Ishikawa (cell line): ENCODE data around the gene USP9Y.

Experiments
- CEBPB ChIP-seq: IDR thresholded peaks from 2 replicates; pipeline ENCODE4 v1.6.1; 2012
- CREB1 ChIP-seq: IDR thresholded peaks from 2 replicates; pipeline ENCODE4 v1.6.1; 2012; ENCODE audit warnings: low read depth
- EGR1 ChIP-seq: IDR thresholded peaks from 2 replicates; pipeline ENCODE4 v1.6.1; 2012
- EP300 ChIP-seq: IDR thresholded peaks from 2 replicates; pipeline ENCODE4 v1.6.1; 2012; ENCODE audit warnings: borderline replicate concordance
- FOXM1 ChIP-seq: IDR thresholded peaks from 2 replicates; pipeline ENCODE4 v1.6.1; 2012; ENCODE audit warnings: low read depth, borderline replicate concordance
- MAX ChIP-seq: IDR thresholded peaks from 2 replicates; pipeline ENCODE4 v1.6.1; 2012
- NFIC ChIP-seq: IDR thresholded peaks from 2 replicates; pipeline ENCODE4 v1.6.1; 2012
- RAD21 ChIP-seq: IDR thresholded peaks from 2 replicates; pipeline ENCODE4 v1.6.1; 2012; ENCODE audit warnings: low read depth
- REST ChIP-seq: IDR thresholded peaks from 2 replicates; pipeline ENCODE4 v1.6.1; 2012; ENCODE audit warnings: low read depth, mild to moderate bottlenecking
- TAF1 ChIP-seq: IDR thresholded peaks from 2 replicates; pipeline ENCODE4 v1.6.1; 2012; ENCODE audit warnings: low read depth, mild to moderate bottlenecking
- TCF12 ChIP-seq: IDR thresholded peaks from 2 replicates; pipeline ENCODE4 v1.6.1; 2012; ENCODE audit warnings: low read depth
- TEAD4 ChIP-seq: IDR thresholded peaks from 2 replicates; pipeline ENCODE4 v1.6.1; 2012
- USF1 ChIP-seq: IDR thresholded peaks from 2 replicates; pipeline ENCODE4 v1.6.1; 2012
- YY1 ChIP-seq: IDR thresholded peaks from 2 replicates; pipeline ENCODE4 v1.6.1; 2012; ENCODE audit warnings: low read depth
- ZBTB7A ChIP-seq: IDR thresholded peaks from 2 replicates; pipeline ENCODE4 v1.6.1; 2012; ENCODE audit warnings: low read depth

The USP9Y gene

GRCh38 chrY:12809034-12809433 lies 108.0 kb downstream of the USP9Y start:
- TF ChIP-seq MAX (no peak), REST (no peak), YY1 (no peak), CEBPB (no peak), TCF12 (no peak), RAD21 (no peak), TAF1 (no peak), USF1 (no peak), NFIC (no peak), EGR1 (no peak), ZBTB7A (no peak), CREB1 (no peak), TEAD4 (no peak), FOXM1 (no peak), EP300 (no peak)

GRCh38 chrY:12823408-12823807 lies 122.4 kb downstream of the USP9Y start:
- TF ChIP-seq TEAD4: no peak
- TF ChIP-seq ZBTB7A: no peak
- TF ChIP-seq CEBPB: no peak
- TF ChIP-seq TCF12: no peak
- TF ChIP-seq MAX: no peak

GRCh38 chrY:12826791-12827190 lies 125.8 kb downstream of the USP9Y start:
- TF ChIP-seq EP300 (no peak), MAX (no peak), RAD21 (no peak)

GRCh38 chrY:12833284-12833683 lies 132.3 kb downstream of the USP9Y start:
- TF ChIP-seq YY1 (no peak), CEBPB (no peak), EGR1 (no peak), MAX (no peak), RAD21 (no peak), TEAD4 (no peak), EP300 (no peak), CREB1 (no peak), TAF1 (no peak), NFIC (no peak), TCF12 (no peak), ZBTB7A (no peak), FOXM1 (no peak), REST (no peak)

GRCh38 chrY:12837550-12837949 lies 136.5 kb downstream of the USP9Y start:
- TF ChIP-seq USF1 (no peak), EP300 (no peak), MAX (no peak), TCF12 (no peak), YY1 (no peak), CEBPB (no peak), ZBTB7A (no peak), RAD21 (no peak), NFIC (no peak), TAF1 (no peak), FOXM1 (no peak), CREB1 (no peak), TEAD4 (no peak), REST (no peak)
